ENCODE measurements around the gene ISYNA1. TPM values are rescaled to one million over a fixed set of nuclear protein-coding genes. Genes with fewer than 3 reads are reported as not detected.

The ISYNA1 gene
- total RNA-seq, 1 donor from 2014 or later, result 68.5 TPM

GRCh38 chr19:18426416-18426767, 11.5 kb downstream of the ISYNA1 start:
- Mint-ChIP-seq H3K27me3 (ENCODE audit: unreplicated experiment) (peaks cover 18% of the 10 kb centered on the region), H3K36me3 (ENCODE audit: low read depth, unreplicated experiment) (no peaks in the 10 kb centered on the region), H3K4me3 (ENCODE audit: unreplicated experiment) (no peak overlapping the region), H3K9me3 (ENCODE audit: unreplicated experiment) (no peaks in the 10 kb centered on the region), H3K4me1 (ENCODE audit: unreplicated experiment) (peaks cover 4% of the 10 kb centered on the region), H3K27ac (ENCODE audit: unreplicated experiment) (no peak overlapping the region)
- no peak for DNase-seq (ENCODE audit: low spot score)
- no peak for TF ChIP-seq CTCF (IDR thresholded peaks at IDR 0.05; ENCODE audit: unreplicated experiment)

GRCh38 chr19:18425515-18426415, 12.2 kb downstream of the ISYNA1 start:
- no peak for TF ChIP-seq CTCF (IDR thresholded peaks at IDR 0.05; ENCODE audit: unreplicated experiment)
- no peak overlapping the region for H3K4me3 Mint-ChIP-seq (ENCODE audit: unreplicated experiment)
- peaks cover 4% of the 10 kb centered on the region for H3K4me1 Mint-ChIP-seq (ENCODE audit: unreplicated experiment)
- H3K27ac Mint-ChIP-seq (ENCODE audit: unreplicated experiment), result no peak overlapping the region
- H3K36me3 Mint-ChIP-seq (ENCODE audit: low read depth, unreplicated experiment), result no peaks in the 10 kb centered on the region
- DNase-seq (ENCODE audit: low spot score), result no peak
- peaks cover 19% of the 10 kb centered on the region for H3K27me3 Mint-ChIP-seq (ENCODE audit: unreplicated experiment)
- H3K9me3 Mint-ChIP-seq (ENCODE audit: unreplicated experiment), result no peaks in the 10 kb centered on the region

GRCh38 chr19:18424890-18425514, 12.9 kb downstream of the ISYNA1 start:
- Mint-ChIP-seq H3K27ac (ENCODE audit: unreplicated experiment) (no peak overlapping the region), H3K9me3 (ENCODE audit: unreplicated experiment) (no peaks in the 10 kb centered on the region), H3K27me3 (ENCODE audit: unreplicated experiment) (peaks cover 25% of the 10 kb centered on the region), H3K4me1 (ENCODE audit: unreplicated experiment) (peaks cover 4% of the 10 kb centered on the region), H3K36me3 (ENCODE audit: low read depth, unreplicated experiment) (no peaks in the 10 kb centered on the region), H3K4me3 (ENCODE audit: unreplicated experiment) (no peak overlapping the region)
- no peak for TF ChIP-seq CTCF (IDR thresholded peaks at IDR 0.05; ENCODE audit: unreplicated experiment)
- DNase-seq (ENCODE audit: low spot score), result no peak

GRCh38 chr19:18424122-18424889, 13.6 kb downstream of the ISYNA1 start:
- no peak for DNase-seq (ENCODE audit: low spot score)
- no peak overlapping the region for H3K4me3 Mint-ChIP-seq (ENCODE audit: unreplicated experiment)
- H3K27ac Mint-ChIP-seq (ENCODE audit: unreplicated experiment), result no peak overlapping the region
- H3K36me3 Mint-ChIP-seq (ENCODE audit: low read depth, unreplicated experiment), result no peaks in the 10 kb centered on the region
- no peak for TF ChIP-seq CTCF (IDR thresholded peaks at IDR 0.05; ENCODE audit: unreplicated experiment)
- peaks cover 4% of the 10 kb centered on the region for H3K4me1 Mint-ChIP-seq (ENCODE audit: unreplicated experiment)
- H3K9me3 Mint-ChIP-seq (ENCODE audit: unreplicated experiment), result no peaks in the 10 kb centered on the region
- peaks cover 26% of the 10 kb centered on the region for H3K27me3 Mint-ChIP-seq (ENCODE audit: unreplicated experiment)

Data from endothelial cell (in vitro differentiated cells).